ENCODE data around the gene HOXA7.

HOXA7 gene

DNA sequence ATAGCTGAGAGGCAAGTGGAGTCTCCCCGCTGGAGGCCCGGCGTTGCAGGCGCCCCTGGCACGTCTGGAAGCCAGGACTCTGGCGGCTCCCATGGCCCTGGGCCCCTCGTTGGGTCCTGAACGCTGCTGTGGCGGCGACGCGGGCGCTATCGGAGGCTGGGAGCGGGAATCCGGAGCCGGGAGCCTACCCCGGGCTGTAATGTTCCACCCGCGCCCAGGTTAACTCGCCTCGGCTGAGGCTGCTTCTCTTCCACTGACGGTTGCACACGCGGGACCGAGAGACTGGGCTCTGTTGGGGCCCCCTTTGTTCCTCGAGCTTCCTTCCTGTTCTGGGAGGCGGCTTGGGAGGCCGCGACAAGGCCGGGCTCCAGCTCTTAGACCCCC lies 11.7 kb downstream of the HOXA7 start:
- TF ChIP-seq, protein P1, sequence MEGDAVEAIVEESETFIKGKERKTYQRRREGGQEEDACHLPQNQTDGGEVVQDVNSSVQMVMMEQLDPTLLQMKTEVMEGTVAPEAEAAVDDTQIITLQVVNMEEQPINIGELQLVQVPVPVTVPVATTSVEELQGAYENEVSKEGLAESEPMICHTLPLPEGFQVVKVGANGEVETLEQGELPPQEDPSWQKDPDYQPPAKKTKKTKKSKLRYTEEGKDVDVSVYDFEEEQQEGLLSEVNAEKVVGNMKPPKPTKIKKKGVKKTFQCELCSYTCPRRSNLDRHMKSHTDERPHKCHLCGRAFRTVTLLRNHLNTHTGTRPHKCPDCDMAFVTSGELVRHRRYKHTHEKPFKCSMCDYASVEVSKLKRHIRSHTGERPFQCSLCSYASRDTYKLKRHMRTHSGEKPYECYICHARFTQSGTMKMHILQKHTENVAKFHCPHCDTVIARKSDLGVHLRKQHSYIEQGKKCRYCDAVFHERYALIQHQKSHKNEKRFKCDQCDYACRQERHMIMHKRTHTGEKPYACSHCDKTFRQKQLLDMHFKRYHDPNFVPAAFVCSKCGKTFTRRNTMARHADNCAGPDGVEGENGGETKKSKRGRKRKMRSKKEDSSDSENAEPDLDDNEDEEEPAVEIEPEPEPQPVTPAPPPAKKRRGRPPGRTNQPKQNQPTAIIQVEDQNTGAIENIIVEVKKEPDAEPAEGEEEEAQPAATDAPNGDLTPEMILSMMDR (IDR thresholded peaks at IDR 0.05), result no peak

DNA sequence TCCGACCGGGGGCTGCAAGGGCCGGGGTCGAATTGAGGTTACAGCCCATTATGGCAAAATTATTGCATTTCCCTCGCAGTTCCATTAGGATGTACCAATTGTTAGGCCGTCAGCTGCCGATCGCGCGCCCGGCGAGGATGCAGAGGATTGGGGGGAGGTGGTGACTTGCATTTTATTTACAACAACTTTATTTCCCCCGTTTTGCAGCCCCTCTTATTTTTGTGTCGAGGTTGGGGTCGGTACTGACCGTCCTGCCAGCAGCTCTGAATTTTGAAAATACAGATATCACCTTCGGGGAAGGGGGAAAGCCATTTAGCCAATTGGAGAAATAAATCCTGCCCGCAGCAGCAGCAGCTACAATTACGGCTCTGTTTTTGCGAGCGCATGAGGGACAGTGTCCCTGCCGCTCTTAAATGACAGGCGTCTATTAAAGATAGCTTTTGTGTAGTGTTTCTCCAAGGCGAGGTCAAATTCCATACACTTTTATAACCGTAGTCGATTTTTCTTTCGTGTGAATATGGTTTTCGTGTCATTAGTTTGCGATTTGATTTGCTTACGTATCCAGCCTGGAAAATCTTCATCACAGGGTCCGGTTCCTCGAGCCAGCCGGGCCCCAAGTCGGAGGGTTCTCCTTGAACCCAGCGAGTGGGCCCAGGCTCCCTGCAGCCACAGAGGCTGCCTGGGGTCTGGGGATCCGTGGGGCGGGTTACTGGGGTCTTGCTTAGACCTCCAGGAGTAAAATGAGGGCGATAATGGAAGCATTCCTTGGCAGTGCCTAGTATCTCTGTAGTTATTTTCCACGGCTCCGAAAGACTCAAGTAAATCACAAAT lies 12.3 kb downstream of the HOXA7 start:
- TF ChIP-seq, protein P1 (IDR thresholded peaks at IDR 0.05), result no peak

DNA sequence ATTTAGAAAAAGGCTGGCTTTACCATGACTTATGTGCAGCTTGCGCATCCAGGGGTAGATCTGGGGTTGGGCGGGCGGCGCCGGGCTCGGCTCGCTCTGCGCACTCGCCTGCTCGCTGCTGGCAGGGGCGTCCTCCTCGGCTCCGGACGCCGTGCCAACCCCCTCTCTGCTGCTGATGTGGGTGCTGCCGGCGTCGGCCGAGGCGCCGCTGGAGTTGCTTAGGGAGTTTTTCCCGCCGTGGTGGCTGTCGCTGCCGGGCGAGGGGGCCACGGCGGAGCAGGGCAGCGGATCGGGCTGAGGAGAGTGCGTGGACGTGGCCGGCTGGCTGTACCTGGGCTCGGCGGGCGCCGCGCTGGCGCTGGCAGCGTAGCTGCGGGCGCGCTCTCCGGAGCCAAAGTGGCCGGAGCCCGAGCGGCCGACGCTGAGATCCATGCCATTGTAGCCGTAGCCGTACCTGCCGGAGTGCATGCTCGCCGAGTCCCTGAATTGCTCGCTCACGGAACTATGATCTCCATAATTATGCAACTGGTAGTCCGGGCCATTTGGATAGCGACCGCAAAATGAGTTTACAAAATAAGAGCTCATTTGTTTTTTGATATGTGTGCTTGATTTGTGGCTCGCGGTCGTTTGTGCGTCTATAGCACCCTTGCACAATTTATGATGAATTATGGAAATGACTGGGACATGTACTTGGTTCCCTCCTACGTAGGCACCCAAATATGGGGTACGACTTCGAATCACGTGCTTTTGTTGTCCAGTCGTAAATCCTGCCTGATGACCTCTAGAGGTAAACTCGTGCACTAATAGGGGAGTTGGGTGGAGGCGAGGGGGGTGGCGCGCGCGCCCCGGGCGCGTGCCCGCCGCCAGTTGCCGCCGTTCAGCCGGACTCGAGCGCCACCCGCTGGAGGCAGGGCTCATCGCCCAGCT lies 13.2 kb downstream of the HOXA7 start, which contains the start of gene HOXA5:
TSS of gene HOXA5 (minus strand) at position 659 of the 927 bp plus-strand sequence. CDS start at position 585, 74 bp downstream.
- TF ChIP-seq, protein P1 (IDR thresholded peaks at IDR 0.05), result no peak

DNA sequence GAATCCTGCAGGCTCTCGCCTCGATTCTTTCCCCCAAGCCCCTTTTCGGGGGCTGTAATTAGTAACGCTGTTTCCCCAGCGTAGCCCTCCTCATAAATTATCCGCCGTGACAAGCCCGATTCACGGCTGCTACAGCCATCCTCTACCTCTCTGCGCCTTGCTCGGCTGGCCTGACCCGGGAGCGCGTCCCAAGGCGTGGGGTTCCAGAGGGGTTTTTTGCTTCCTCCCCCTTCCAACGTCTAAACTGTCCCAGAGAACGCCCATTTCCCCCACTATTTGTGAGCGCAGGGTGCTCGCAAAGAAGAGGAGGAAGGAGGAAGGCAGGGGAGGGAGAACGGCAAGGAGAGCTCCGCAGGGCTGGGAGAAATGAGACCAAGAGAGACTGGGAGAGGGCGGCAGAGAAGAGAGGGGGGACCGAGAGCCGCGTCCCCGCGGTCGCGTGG lies 13.9 kb downstream of the HOXA7 start:
- TF ChIP-seq, protein P1 (IDR thresholded peaks at IDR 0.05), result no peak

DNA sequence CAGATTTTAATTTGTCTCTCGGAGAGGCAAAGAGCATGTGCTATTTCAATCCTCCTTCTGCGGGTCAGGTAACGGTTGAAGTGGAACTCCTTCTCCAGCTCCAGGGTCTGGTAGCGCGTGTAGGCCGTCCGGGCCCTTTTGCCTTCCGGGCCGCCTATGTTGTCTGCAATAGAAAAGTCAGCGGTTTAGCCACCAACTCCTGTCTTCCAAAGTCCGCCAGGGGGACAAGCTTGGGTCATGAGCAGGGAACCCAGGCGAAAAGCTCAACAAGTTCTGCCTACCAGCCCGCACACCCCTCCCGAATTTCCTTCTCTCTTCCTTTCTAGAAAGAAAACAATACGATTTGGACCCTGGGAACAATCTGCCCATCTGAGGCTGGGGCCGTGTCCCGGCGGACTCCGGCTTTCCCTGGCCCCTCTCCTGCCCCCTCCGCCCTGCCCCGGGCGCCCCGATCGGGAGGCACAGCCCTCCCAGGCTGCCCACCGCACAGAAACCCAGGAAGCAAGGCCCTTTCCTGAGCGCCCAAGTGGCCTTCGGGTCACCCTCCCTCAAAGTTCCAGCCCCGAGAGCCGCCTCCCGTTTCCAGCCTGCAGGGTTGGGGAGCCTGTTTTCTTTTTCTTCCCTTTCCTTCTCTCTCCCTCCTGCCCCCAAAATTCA lies 14.4 kb downstream of the HOXA7 start:
- TF ChIP-seq, protein P1 (IDR thresholded peaks at IDR 0.05), result no peak

DNA sequence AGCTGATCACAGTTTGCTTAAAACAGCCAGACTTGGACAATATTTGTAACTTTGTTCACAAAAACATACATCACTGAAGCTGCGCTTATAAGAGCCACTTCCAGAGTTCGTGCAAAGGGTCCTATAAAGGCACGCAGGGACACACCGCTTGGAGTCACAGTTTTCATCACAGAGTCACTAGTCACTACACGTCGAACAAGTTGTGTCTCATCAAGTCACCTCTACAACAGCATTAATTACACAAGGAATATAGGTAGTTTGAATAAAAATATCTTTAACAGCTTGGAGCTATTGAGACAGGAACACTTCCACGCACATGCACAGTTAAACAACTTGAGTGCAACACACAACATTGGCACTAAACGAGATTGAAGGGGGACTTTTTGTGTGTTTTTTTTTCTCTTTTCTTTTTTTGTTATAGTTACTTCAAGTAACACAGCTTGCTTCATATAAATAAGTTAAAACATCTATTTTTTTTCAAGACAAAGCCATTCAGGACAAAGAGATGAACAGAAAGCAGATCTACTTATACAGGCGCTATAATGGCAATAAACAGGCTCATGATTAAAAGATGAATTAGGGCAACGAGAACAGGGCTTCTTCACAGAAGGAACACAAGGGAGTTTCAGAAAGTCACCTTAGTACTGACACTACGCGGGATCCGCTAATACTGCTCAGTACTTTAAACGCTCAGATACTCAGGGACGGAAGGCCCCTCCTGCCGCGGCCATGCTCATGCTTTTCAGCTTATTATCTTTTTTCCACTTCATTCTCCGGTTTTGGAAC lies 15.1 kb downstream of the HOXA7 start:
- TF ChIP-seq, protein P1 (IDR thresholded peaks at IDR 0.05), result no peak
